Measurements from ENCODE around the gene ME1.
"Not testable (repeated sequence)": the region's sequence is repeated elsewhere in the genome, so short reads cannot be mapped to it uniquely, and the experiment has no call there.

GRCh38 chr6:83444086-83444699 lies 13.3 kb upstream of the ME1 start:
- not testable (repeated sequence) for TF ChIP-seq CTCF, POLR2A, POLR2AphosphoS5, EP300 (IDR thresholded peaks at IDR 0.05)

All from stomach (tissue), 4 donors.